DMS79 treated with DMSO at 0.1 percent for 48 hours (cell line): ENCODE data around the gene OTUD7B.
"Not testable (repeated sequence)": the region's sequence is repeated elsewhere in the genome, so short reads cannot be mapped to it uniquely, and the experiment has no call there.

Source experiments
- DNase-seq: peaks from one replicate; lab custom pipeline; 2025; lab: John Stamatoyannopoulos, UW

Gene OTUD7B

DNA sequence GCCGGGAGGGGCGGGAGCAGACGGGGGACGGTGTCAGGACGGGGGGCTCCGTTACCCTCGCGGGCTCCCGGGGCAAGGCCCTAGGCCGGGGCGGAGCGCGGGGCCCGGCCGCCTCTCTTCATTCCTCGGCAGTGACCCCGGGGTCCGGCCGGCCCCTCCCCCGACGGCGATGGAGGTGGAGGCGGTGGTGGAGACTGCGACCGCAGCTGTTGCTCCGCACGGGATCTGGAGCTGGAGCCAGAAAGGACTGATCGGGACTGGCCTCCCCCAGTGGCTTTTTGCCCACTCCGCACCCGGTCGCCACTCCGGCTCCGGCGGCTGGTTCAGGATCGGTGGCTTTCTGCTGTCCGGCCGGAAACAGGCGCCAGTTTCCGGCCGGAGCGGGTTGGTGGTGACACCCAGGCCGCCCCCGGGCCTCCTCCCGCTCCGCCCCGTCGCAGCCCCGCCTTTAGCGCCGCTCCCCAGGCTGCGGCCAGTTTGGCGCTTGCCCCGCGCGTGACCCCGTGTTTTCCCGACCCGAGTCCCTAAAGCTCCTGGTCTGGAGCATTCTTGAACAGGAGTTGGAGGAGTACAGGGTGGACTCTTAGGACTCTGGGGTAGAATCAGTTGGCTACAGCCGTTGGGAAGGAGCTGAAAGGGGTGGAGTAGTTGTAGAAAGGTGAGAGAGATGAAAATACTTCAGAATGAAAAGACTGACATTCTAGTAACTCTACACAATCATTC, at the start of gene OTUD7B:
Gene OTUD7B (minus strand): TSS at position 334 of the 723 bp plus-strand sequence. CDS start 33,216 bp downstream, outside the sequence.
- peak; percentile 80 for DNase-seq

DNA sequence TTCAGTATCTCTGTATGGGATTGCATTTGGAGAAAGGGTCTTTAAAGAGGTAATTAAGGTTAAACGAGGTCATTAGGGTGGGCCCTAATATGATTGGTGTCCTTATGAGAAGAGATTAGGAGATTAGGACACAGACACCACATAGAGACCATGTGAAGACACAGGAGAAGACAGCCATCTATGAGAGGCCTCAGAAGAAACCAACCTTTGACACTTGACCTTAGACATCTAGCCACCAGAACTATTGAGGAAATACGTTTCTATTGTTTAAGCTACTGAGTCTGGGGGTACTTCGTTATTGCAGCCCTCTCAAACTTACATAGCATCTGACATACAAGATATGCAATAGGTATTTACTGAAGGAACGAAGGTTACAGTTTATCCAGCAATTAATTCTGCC, 49.7 kb upstream of the OTUD7B start:
- DNase-seq, result no peak

DNA sequence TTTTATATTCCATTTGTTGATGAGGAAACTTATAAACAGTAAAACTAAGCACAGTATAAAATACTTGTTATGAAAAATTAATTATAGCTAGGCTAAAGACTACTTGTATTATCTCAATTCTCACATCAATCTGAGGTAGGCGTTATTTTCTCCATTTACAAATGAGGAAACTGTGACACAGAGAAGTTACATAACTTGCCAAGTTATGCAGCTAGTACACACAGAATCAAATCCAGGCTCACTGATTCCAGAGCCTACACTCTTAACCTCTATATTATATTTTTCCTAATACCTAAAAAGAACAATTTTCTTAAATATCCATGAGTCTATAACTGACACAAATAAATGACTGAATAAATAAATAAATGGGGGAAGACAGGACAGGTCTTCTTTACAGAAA, 45.9 kb upstream of the OTUD7B start:
- DNase-seq, result no peak

DNA sequence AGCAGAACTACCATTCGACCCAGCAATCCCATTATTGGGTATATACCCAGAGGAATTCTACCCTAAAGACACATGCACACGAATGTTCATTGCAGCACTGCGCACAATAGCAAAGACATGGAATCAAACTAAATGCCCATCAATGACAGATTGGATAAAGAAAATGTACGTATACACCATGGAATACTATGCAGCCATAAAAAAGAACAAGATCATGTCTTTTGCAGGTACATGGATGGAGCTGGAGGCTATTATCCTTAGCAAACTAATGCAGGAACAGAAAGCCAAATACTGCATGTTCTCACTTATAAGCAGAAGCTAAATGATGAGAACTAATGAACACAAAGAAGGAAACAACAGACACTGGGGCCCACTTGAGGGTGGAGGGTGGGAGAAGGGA, 45.0 kb upstream of the OTUD7B start:
- not testable (repeated sequence) for DNase-seq

DNA sequence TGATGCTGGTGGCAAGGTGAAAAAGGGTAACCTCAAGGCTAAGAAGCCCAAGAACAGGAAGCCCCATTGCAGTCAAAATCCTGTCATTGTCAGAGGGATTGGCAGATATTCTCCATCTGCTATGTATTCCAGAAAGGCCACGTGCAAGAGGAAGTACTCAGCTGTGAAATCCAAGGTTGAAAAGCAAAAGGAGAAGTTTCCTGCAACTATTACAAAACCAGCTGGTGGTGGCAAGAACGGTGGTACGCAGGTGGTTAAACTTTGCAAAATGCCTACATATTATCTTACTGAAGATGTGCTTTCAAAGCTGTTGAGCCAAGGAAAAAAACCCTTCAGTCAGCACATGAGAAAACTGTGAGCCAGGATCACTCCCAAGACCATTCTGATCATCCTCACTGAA, 43.4 kb upstream of the OTUD7B start:
- DNase-seq, result no peak

DNA sequence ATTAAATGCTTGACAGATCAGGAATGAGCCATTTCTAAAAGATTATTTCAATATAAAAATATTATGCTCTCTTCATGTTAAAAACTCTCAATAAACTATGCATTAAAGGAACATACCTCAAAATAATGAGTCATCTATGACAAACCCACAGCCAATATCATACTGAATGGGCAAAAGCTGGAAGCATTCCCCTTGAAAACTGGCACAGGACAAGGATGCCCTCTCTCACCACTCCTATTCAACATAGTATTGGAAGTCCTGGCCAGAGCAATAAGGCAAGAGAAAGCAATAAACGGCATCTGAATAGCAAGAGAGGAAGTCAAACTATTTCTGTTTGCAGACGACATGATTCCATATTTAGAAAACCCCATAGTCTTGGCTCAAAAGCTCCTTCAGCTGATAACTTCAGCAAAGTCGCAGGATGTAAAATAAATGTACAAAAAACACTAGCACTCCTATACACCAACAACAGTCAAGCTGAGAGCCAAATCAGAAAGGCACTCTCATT, 41.4 kb upstream of the OTUD7B start:
- DNase-seq, result not testable (repeated sequence)

DNA sequence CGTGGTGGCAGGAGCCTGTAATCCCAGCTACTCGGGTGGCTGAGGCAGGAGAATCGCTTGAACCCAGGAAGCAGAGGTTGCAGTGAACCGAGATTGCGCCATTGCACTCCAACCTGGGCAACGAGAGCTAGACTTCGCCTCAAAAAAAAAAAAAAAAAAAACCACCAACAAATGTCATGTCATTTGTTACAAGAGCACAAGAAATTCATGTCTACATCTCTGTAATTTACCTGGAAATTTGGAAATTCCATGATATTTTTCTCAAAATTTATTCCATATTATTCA, 40.5 kb upstream of the OTUD7B start:
- no peak for DNase-seq

DNA sequence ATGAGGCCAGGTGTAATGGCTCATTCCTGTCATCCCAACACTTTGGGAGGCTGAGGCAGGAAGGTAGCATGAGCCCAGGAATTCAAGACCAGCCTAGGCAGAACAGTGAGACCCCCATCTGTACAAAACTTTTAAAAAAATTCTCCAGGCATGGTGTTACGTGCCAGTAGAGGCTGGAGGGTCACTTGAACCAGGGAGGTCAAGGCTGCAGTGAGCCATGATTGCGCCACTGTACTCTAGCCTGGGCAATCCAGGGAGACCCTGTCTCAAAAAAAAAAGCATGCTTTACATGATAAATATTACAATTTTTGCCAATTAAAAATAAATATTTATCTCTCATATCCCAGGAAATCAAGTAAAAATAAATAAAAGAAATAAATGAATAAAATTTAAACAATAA, 39.4 kb upstream of the OTUD7B start:
- no peak for DNase-seq

DNA sequence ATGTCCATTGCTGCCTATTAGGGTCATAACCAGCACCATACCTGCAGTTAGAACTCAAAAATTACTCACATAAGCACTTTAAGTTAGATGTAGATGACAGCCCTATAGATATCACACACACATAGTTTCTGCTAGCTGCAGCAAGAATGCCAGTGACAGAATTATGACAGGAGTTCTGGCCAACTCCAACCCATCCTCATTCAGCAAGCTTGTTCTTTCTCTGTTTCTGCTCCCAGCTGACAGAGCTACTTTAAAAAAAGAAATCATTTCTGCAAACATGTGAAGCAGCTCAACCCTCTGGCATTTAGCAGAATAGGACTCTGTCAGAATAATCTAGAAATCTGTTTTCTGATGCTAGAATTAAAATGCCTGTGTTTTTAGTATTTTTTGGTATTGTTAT, 23.8 kb upstream of the OTUD7B start:
- no peak for DNase-seq

DNA sequence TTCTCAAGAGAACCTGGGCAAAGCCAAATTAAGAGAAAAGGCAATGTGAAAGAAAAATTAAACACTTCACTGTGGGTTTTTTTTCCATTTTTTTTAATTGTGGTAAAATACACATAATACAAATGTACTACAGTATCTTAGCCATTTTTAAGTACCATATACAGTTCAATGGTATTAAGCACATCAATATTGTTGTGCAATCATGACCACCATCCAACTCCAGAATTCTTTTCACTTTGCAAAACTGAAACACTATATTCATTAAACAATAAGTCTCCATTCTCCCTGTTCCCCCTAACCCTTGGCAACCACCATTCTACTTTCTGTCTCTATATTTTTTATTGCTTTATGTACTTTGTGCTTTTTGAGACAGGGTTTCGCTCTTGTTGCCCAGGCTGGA, 17.8 kb upstream of the OTUD7B start:
- DNase-seq, result no peak

DNA sequence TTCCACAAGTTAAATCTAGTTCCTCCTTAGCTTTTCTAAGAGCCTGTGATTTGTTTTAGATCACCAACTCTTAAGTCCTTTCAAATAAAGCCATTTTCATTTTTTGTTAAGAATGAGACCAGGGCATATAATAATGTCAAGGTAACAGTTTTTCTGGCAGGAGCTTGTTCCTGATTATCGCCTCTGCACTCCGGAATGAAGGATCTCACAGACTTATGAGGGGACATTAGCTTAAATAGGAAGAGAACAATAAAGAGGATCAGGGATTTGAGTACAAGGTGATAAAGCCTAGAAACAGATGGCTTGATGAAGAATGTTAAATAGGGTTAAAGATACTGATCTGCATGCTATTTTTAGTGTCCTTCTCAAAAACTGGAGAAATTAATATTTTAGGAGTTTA, 13.6 kb upstream of the OTUD7B start:
- DNase-seq, result no peak

DNA sequence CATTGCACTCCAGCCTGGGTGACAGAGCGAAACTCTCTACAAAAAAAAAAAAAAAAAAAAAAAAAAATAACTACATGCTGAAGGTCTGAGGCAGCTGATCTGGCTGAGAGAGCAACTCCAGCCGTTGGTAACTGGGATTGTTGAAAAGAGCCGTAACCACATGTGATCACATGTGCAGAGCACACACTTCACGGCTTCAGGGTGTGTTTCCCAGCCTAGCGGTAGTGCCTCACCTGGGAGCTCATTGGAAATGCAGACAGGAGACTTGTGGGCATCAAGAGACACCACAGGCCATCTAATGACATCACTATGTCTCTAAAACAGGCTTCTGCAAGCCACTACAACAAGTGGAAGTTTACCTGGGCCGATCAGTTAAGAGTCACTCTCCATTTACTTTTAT, 11.8 kb upstream of the OTUD7B start:
- DNase-seq, result no peak

DNA sequence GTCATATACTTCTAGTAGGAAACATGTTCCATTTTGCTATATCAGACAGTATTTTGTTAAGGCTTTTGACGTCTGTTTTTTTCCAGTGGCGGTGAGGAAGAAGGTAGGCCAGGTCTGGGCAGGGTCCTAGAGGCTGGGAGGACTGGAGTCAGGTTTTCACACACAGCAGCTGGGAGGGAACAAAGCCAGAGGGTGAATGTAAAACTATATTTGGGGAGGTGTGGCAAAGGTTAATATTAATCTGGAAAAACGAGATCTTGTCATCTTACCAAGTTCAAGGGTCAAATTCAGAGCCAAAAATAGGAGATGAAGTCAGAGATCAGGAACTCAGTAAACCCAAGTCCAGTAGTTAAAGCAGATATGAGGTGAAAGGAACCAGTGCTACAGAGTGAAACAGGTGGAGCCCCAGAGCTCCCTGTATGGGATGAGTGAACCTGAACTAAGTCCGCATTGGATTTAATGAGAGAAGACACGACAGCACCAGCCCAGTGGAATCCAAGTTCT, 10.7 kb upstream of the OTUD7B start:
- no peak for DNase-seq

DNA sequence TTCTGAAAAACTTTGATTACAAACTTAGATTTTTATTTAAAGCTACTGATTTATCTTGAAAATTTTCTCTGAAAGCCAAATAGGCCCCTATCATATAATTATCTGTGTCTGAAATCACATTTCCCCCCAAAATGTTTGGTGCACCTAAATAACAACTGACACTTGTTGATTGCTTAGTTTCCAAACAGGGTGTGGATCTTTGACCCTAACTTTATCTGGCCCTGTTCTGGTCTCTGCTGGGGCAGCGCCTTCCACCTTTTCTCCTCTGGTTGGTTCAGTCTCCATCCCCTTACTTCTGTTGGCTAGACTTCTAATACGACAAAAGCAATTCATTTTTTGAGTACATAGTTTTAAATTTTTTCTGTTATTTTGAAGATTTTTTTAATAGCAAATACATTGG, 10.2 kb upstream of the OTUD7B start:
- no peak for DNase-seq

DNA sequence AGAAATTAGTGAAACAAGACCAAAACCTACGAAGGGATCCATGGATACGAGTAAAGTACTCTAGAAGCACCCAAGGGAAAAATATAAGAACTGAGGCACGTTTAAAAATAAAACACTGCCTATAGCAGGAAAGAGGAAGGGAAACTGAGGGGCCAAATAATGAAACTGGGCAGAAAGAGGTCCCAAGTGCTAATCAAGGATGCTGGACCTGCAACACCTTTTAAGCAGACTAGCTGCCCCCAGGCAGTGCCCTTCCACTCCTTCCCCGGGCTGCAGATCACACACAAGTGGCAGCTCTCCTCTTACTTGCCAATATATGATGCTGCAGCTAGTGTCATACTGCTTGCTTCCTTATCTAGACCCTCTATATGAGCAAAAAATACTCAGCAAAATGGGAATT, 7.6 kb upstream of the OTUD7B start:
- no peak for DNase-seq

DNA sequence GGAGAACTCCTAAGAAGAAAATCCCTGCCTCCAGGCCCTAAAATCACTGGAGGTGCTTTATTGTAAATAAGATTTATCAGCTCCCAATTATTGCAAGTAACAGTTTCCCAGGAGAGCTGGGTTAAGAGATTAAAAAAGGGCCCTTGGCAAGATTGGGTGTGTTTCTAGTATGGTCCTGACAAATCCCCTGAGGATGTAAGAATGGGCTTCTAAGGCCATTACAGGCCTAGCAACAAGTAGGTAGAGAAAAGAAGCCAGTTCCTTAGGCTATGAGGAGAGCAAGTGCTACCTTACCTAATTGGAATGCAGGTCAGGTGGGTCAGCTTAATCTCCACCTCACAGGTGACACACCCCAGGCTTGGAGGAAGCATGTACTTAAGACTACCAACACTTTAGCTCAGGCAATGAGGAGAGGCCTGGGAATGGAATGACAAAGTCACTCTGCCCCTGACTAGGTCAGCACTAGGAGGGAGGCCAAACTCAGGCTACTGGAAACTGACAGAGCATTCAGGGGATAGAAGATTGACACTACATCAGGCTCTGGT, 6.8 kb upstream of the OTUD7B start:
- no peak for DNase-seq

DNA sequence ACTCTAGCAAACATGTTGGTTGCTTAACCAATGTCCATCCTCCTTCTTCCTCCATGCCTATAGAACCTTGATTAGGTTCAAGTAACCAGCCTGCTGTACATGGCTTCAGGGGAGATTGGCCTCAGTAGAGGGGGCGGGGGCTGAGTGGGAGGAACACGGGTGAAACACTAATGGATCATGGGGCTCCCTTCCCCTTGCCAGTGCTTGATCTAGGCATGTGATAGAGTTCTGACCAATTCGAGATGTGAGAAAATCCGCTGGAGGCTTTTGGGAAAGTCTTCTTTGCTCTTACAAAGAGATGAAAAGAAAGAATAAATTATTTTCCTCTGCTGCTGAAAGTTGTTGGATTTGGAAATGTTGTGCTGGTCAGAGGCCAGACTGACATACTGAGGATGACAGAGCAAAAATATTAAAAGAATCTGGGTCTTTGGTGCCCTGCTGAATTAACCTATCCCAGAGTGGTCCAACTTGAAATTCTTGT, 5.2 kb upstream of the OTUD7B start:
- no peak for DNase-seq

DNA sequence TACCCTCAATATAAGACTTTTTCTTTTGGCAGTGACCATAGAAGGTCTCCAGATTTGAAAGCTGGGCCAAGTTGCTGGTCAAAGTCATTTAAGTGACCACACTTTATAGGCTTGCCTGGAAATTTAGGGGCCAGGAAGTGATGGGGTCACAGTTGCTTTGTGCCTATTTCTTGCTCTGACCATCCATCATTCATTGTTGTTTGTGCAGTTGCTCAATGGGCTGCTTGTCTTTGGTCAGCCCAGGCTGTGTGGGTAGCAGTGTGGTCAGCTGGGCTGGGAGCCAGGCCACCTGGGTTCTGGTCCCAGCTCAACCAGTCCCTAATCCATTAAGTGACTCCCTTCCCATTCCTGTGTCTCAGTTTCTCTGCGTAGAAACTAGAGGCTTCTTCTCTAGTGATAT, 2.1 kb upstream of the OTUD7B start:
- no peak for DNase-seq

DNA sequence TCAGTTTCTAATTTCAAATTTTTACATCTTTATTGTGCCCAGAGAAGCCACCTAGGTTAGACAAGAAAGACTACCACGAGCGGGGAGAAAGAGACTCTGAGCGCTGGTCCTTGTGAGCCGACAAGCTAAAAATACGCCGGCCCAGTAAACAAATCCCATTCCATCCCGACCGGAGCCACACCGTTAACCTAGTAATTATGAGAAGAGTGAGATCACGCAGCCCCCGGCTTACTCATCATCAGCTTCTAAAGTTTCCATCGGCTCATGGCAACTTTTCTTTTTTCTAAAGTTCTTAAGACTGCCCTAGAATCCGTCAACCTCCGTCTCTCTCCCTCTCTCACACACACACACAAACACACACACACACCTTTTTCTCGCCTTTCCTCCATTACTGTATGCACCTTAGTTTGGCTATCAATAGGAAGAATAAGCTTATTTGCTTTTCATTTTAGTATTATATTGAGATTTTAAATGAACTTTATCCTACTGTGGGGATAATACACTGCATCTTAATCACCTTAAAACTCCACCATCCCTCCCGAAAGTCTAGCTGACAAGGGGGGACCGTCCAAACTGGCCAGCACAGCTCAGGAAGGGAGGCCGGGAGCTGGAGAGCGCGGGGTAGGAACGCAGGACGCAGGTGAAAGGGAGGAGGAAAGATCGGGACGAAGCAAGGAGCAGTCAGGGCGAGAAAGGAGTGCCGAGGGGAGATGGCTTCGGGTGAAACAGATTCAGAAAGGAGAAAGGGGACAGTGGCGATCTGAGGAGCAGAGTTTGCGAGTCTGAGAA, 728 bp downstream of the OTUD7B start:
- DNase-seq, result peak; percentile 50

DNA sequence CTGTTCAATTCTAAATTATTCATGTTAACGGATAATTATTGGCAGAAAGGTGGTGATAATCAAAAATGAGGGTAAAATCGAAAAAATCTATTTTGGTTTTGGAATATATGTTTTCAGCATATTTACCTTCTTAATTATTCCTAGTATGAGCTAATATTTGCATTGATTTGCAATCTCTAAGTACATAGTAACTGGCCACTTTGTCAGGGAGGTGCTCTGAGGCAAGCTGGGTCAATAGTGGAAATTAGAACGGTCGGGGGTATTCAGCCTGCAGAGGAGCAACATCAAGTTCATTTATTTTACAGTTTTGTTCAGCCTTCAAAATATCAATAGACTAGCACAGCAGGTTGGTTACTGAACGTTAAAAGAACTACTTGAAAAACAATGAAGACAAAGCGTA, 1.8 kb downstream of the OTUD7B start:
- no peak for DNase-seq

DNA sequence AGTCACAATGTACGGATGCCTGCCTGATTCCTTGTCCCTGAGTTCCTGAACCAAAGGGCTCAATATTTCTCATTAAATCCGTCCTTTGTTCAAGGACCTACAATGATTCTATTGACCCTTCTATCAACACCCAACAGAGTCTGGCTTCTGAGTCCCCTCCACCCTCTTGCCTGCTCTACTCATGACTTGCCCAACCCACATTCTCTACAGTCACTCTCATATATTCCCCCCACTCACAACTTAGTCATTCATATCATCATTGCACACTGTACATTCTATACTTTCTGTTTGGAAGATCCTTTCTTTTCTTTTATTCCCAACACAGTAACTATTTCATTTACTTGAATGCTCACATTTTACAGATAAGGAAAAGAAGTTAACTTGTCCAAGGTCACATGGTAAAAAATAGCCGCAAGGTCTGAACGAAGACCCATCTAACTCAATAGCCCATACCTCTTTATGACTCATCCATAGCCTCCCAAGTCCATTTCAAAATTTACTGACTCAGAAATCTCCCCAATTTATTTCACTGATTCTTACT, 3.6 kb downstream of the OTUD7B start:
- DNase-seq, result no peak

DNA sequence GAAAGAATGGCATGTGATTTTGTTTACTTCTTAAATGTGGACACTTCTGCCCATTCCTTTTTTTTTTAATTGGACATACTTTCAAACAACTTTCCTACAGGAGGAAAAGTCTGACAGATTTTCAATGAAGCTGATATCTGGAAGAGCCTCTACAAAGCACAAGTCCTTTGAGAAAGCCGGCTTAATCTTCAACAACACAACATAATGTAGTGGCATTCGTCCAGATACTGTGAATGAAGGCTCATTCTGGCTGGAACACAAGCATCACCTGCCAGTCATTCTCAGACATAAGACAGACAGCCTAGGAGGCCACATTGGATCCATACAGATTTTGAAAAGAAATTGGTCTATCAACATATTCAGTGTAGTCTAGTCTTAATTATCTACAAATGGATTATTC, 4.9 kb downstream of the OTUD7B start:
- no peak for DNase-seq

DNA sequence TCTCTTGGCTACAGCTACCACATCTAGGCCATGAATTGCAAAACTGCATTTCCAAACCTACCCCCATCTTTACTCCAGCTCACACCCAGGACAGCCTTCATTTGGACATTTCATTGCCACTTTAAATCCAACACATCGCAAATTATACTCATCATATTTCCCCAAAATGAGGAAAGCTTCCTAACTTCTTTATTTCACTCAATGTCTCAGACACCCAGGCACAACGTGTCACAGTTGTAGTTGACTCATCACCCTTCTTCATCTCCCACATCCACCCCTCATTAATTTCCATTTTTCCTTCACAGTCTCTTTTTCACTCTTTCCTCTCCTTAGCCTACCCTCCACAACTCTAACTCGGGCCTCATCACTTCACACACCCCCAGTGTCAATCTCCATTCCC, 6.7 kb downstream of the OTUD7B start:
- no peak for DNase-seq
